Astrocyte (in vitro differentiated cells and primary cell): Measurements from ENCODE around the gene LHFPL3.

ENCODE experiments used
- EZH2 ChIP-seq: IDR thresholded peaks from 2 replicates; pipeline ENCODE4 v1.6.1; 2012; ENCODE audit warnings: mild to moderate bottlenecking, low read length, inconsistent platforms; ENCODE audit not compliant: insufficient read depth
- TF ChIP-seq, protein P1 (sequence below): IDR thresholded peaks from 2 replicates; pipeline ENCODE4 v1.5.1; 2011; ENCODE audit warnings: low read depth, mild to moderate bottlenecking, inconsistent platforms, low read length, moderate library complexity; ENCODE audit not compliant: insufficient read depth

DNA sequence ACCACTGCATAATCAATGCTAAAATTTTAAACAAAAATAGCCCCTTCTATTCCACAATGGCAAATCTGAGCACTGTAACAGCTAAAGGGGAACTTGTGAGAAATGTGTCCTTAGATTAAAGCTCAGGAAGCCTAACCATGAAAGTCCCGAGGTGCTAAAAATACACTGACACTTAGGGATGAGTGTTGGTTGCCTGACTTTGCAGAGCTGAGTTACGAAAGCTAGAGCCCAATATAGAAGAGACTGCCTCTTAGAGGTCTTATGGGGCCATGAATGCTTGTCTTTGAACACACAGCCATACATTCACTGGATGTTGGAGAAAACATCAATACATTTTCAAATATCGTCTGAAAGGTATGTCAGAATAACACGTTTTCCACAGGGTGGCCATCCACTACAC lies 209.7 kb downstream of the LHFPL3 start:
- TF ChIP-seq EZH2: no peak
- TF ChIP-seq, protein P1, sequence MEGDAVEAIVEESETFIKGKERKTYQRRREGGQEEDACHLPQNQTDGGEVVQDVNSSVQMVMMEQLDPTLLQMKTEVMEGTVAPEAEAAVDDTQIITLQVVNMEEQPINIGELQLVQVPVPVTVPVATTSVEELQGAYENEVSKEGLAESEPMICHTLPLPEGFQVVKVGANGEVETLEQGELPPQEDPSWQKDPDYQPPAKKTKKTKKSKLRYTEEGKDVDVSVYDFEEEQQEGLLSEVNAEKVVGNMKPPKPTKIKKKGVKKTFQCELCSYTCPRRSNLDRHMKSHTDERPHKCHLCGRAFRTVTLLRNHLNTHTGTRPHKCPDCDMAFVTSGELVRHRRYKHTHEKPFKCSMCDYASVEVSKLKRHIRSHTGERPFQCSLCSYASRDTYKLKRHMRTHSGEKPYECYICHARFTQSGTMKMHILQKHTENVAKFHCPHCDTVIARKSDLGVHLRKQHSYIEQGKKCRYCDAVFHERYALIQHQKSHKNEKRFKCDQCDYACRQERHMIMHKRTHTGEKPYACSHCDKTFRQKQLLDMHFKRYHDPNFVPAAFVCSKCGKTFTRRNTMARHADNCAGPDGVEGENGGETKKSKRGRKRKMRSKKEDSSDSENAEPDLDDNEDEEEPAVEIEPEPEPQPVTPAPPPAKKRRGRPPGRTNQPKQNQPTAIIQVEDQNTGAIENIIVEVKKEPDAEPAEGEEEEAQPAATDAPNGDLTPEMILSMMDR: no peak
